H9 (cell line): ENCODE data around the gene RASA4. TPM values are rescaled to one million over a fixed set of nuclear protein-coding genes. Genes with fewer than 3 reads are reported as not detected.
"Not testable (repeated sequence)": the region's sequence is repeated elsewhere in the genome, so short reads cannot be mapped to it uniquely, and the experiment has no call there.

Experiments used
- DNase-seq: peaks from one replicate; pipeline ENCODE4 v3.0.0-alpha.2; 2017
- H2AFZ ChIP-seq: one replicate; pipeline ENCODE4 v1.6.1; 2013; ENCODE audit warnings: mild to moderate bottlenecking, low read length, control low read depth, moderate library complexity
- H2AK5ac ChIP-seq: 2 replicates; pipeline ENCODE4 v1.6.1; 2013; ENCODE audit warnings: low read length, control low read depth, mixed read lengths; ENCODE audit not compliant: insufficient read length
- H2BK120ac ChIP-seq: one replicate; pipeline ENCODE4 v1.6.1; 2013; ENCODE audit warnings: low read depth, mild to moderate bottlenecking, low read length, control low read depth, inconsistent platforms; ENCODE audit not compliant: poor library complexity, severe bottlenecking
- H2BK12ac ChIP-seq: 2 replicates; pipeline ENCODE4 v1.6.1; 2013; ENCODE audit warnings: low read length, control low read depth, mixed read lengths, low read depth; ENCODE audit not compliant: insufficient read length
- H2BK15ac ChIP-seq: 2 replicates; pipeline ENCODE4 v1.6.1; 2013; ENCODE audit warnings: low read depth, low read length, control low read depth
- H2BK20ac ChIP-seq: one replicate; pipeline ENCODE4 v1.6.1; 2013; ENCODE audit warnings: low read depth, mild to moderate bottlenecking, low read length, control low read depth, inconsistent platforms; ENCODE audit not compliant: poor library complexity, severe bottlenecking
- H2BK5ac ChIP-seq: 2 replicates; pipeline ENCODE4 v1.6.1; 2013; ENCODE audit warnings: low read length, control low read depth, mixed read lengths; ENCODE audit not compliant: insufficient read length
- H3K14ac ChIP-seq: 2 replicates; pipeline ENCODE4 v1.6.1; 2013; ENCODE audit warnings: low read length, control low read depth; ENCODE audit not compliant: insufficient read depth
- H3K18ac ChIP-seq: 2 replicates; pipeline ENCODE4 v1.6.1; 2013; ENCODE audit warnings: low read depth, mild to moderate bottlenecking, mixed read lengths, low read length, control low read depth; ENCODE audit not compliant: insufficient read length
- H3K23ac ChIP-seq: 2 replicates; pipeline ENCODE4 v1.6.1; 2013; ENCODE audit warnings: low read length, control low read depth, mixed read lengths, low read depth; ENCODE audit not compliant: insufficient read length
- H3K23me2 ChIP-seq: 2 replicates; pipeline ENCODE4 v1.6.1; 2013; ENCODE audit warnings: low read depth, mild to moderate bottlenecking, mixed read lengths, low read length, control low read depth; ENCODE audit not compliant: insufficient read length, poor library complexity, severe bottlenecking
- H3K27ac ChIP-seq: 2 replicates; pipeline ENCODE4 v1.5.1; 2013; ENCODE audit warnings: low read length, control low read depth, mixed read lengths, low read depth; ENCODE audit not compliant: insufficient read length
- H3K27me3 ChIP-seq: 2 replicates; pipeline ENCODE4 v1.6.1; 2013; ENCODE audit warnings: low read length, control low read depth, inconsistent platforms; ENCODE audit not compliant: insufficient read depth
- H3K4ac ChIP-seq: 2 replicates; pipeline ENCODE4 v1.6.1; 2013; ENCODE audit warnings: low read depth, mild to moderate bottlenecking, control low read depth, inconsistent platforms, low read length, moderate library complexity
- H3K4me1 ChIP-seq: 2 replicates; pipeline ENCODE4 v1.6.1; 2013; ENCODE audit warnings: low read length, control low read depth, inconsistent platforms; ENCODE audit not compliant: insufficient read depth
- H3K4me2 ChIP-seq: 2 replicates; pipeline ENCODE4 v1.6.1; 2013; ENCODE audit warnings: low read length, control low read depth, mixed read lengths; ENCODE audit not compliant: insufficient read length, insufficient read depth
- H3K56ac ChIP-seq: 2 replicates; pipeline ENCODE4 v1.6.1; 2013; ENCODE audit warnings: low read depth, mild to moderate bottlenecking, mixed read lengths, low read length, control low read depth; ENCODE audit not compliant: insufficient read length
- H3K79me1 ChIP-seq: 2 replicates; pipeline ENCODE4 v1.6.1; 2013; ENCODE audit warnings: low read depth, mild to moderate bottlenecking, moderate library complexity, low read length, control low read depth, inconsistent platforms; ENCODE audit not compliant: insufficient read depth, poor library complexity, severe bottlenecking
- H3K79me2 ChIP-seq: 2 replicates; pipeline ENCODE4 v1.6.1; 2013; ENCODE audit warnings: low read length, control low read depth, inconsistent platforms; ENCODE audit not compliant: insufficient read depth
- H3K9ac ChIP-seq: 2 replicates; pipeline ENCODE4 v1.6.1; 2013; ENCODE audit warnings: low read length, control low read depth, mixed read lengths; ENCODE audit not compliant: insufficient read length; ENCODE audit errors: extremely low read depth
- H3K9me3 ChIP-seq: one replicate; pipeline ENCODE4 v1.6.1; 2013; ENCODE audit warnings: low read depth, low read length, inconsistent platforms; ENCODE audit not compliant: control insufficient read depth
- H3T11ph ChIP-seq: one replicate; pipeline ENCODE4 v1.6.1; 2013; ENCODE audit warnings: mild to moderate bottlenecking, low read length, control low read depth, inconsistent platforms
- H4K20me1 ChIP-seq: one replicate; pipeline ENCODE4 v1.6.1; 2013; ENCODE audit not compliant: control insufficient read depth, insufficient read length, insufficient read depth
- H4K5ac ChIP-seq: 2 replicates; pipeline ENCODE4 v1.6.1; 2013; ENCODE audit warnings: low read depth, mild to moderate bottlenecking, mixed read lengths, low read length, control low read depth; ENCODE audit not compliant: insufficient read length
- H4K8ac ChIP-seq: replicated peaks from 2 replicates; pipeline ENCODE4 v1.6.1; 2013; ENCODE audit warnings: low read length, control low read depth, mixed read lengths, low read depth; ENCODE audit not compliant: insufficient read length
- H4K91ac ChIP-seq: 2 replicates; pipeline ENCODE4 v1.6.1; 2013; ENCODE audit warnings: low read depth, mild to moderate bottlenecking, moderate library complexity, mixed read lengths, low read length, control low read depth; ENCODE audit not compliant: insufficient read length
- H3K27ac Mint-ChIP-seq, 3 experiments: 2 replicates in 2 of 3; 3 replicates in 1 of 3; pipeline ENCODE4 v1.8.0; 2020 to 2021; ENCODE audit warnings: mixed read lengths in 3 of 3, mild to moderate bottlenecking in 1 of 3, moderate library complexity in 1 of 3
- H3K27me3 Mint-ChIP-seq: 2 replicates; pipeline ENCODE4 v1.8.0; 2021; ENCODE audit warnings: low read depth, mild to moderate bottlenecking, moderate library complexity, mixed read lengths
- H3K36me3 Mint-ChIP-seq, 3 experiments: 2 replicates in 2 of 3; 3 replicates in 1 of 3; pipeline ENCODE4 v1.8.0; 2020 to 2021; ENCODE audit warnings: low read depth in 3 of 3, mixed read lengths in 3 of 3; ENCODE audit not compliant: insufficient read depth in 1 of 3
- H3K4me1 Mint-ChIP-seq, 2 experiments: 2 replicates each; pipeline ENCODE4 v1.8.0; 2020; ENCODE audit warnings: mixed read lengths in 2 of 2
- H3K4me3 Mint-ChIP-seq, 2 experiments: 2 replicates in 1 of 2; 3 replicates in 1 of 2; pipeline ENCODE4 v1.8.0; 2020 to 2021; ENCODE audit warnings: mild to moderate bottlenecking in 2 of 2, mixed read lengths in 2 of 2, moderate library complexity in 1 of 2
- H3K9me3 Mint-ChIP-seq, 2 experiments: 2 replicates in 1 of 2; 3 replicates in 1 of 2; pipeline ENCODE4 v1.8.0; 2020; ENCODE audit warnings: mild to moderate bottlenecking in 2 of 2, mixed read lengths in 2 of 2, moderate library complexity in 1 of 2
- WGBS: extraction: QIAGEN DNeasy Blood & Tissue Kit; methylation state at CpG from one replicate; pipeline ENCODE4 v1.1.7; 2013; ENCODE audit warnings: missing lambda C conversion rate, low lambda C conversion rate, mixed read lengths; ENCODE audit not compliant: insufficient read length; ENCODE audit errors: extremely low coverage; 5-methylcytosine and 5-hydroxymethylcytosine counted together
- total RNA-seq: library from RNA; stranded (reverse); gene quantifications from 2 replicates; pipeline ENCODE4 v1.2.1, GENCODE V29; 2021

The RASA4 gene
- total RNA-seq, 1 experiment from 2014 or later: 10.0 TPM

- DNase-seq, H3K4me2 ChIP-seq, H2AFZ ChIP-seq, H4K91ac ChIP-seq, H3K9me3 ChIP-seq, H3K79me2 ChIP-seq, H3K4me1 Mint-ChIP-seq, H3K9me3 Mint-ChIP-seq, H3K4me3 Mint-ChIP-seq, H3K14ac ChIP-seq, H3K9ac ChIP-seq, H4K5ac ChIP-seq, H3K56ac ChIP-seq, H3K36me3 Mint-ChIP-seq, H2BK120ac ChIP-seq, H2BK5ac ChIP-seq, H3K23ac ChIP-seq, H3K27ac ChIP-seq, H2BK20ac ChIP-seq, H3K27me3 ChIP-seq, H3T11ph ChIP-seq, H3K23me2 ChIP-seq, H3K27ac Mint-ChIP-seq, H3K4ac ChIP-seq, H3K27me3 Mint-ChIP-seq, H2AK5ac ChIP-seq, H4K8ac ChIP-seq, H2BK12ac ChIP-seq, H3K79me1 ChIP-seq, H3K18ac ChIP-seq, H2BK15ac ChIP-seq, H4K20me1 ChIP-seq, H3K4me1 ChIP-seq: not testable (repeated sequence)
- WGBS: no CpG with 5 or more reads among the region's 15 CpGs
Measured at GRCh38 chr7:102613575-102614345, 2.8 kb downstream of the RASA4 start.

GRCh38 chr7:102611675-102612325 lies 4.8 kb downstream of the RASA4 start:
- not testable (repeated sequence) for H4K20me1 ChIP-seq, H3T11ph ChIP-seq, H2AK5ac ChIP-seq, H4K8ac ChIP-seq, DNase-seq, H3K4ac ChIP-seq, H3K14ac ChIP-seq, H2BK12ac ChIP-seq, H3K56ac ChIP-seq, H3K9me3 Mint-ChIP-seq, H3K4me2 ChIP-seq, H3K4me1 Mint-ChIP-seq, H3K9ac ChIP-seq, H3K27ac Mint-ChIP-seq, H3K23me2 ChIP-seq, H3K79me1 ChIP-seq, H3K23ac ChIP-seq, H2AFZ ChIP-seq, H2BK120ac ChIP-seq, H4K91ac ChIP-seq, H3K18ac ChIP-seq, H3K27me3 ChIP-seq, H3K27me3 Mint-ChIP-seq, H3K36me3 Mint-ChIP-seq, H2BK20ac ChIP-seq, H3K9me3 ChIP-seq, H3K79me2 ChIP-seq, H2BK5ac ChIP-seq, H2BK15ac ChIP-seq, H3K4me1 ChIP-seq, H3K27ac ChIP-seq, H4K5ac ChIP-seq
- no CpG with 5 or more reads among the region's 10 CpGs for WGBS
- peak overlapping the region in 1 of 2 experiments; percentile 48; a peak in 1 of 5 replicates for H3K4me3 Mint-ChIP-seq
